NCI-H2171 treated with DMSO at 0.1 percent for 48 hours (cell line): Measurements from ENCODE around the gene SLC39A13.
A peak's percentile ranks its signal among the peaks of the same experiment; 100 is the strongest.

Experiments used
- DNase-seq: peaks from one replicate; lab custom pipeline; 2025; lab: John Stamatoyannopoulos, UW

Gene SLC39A13

DNA sequence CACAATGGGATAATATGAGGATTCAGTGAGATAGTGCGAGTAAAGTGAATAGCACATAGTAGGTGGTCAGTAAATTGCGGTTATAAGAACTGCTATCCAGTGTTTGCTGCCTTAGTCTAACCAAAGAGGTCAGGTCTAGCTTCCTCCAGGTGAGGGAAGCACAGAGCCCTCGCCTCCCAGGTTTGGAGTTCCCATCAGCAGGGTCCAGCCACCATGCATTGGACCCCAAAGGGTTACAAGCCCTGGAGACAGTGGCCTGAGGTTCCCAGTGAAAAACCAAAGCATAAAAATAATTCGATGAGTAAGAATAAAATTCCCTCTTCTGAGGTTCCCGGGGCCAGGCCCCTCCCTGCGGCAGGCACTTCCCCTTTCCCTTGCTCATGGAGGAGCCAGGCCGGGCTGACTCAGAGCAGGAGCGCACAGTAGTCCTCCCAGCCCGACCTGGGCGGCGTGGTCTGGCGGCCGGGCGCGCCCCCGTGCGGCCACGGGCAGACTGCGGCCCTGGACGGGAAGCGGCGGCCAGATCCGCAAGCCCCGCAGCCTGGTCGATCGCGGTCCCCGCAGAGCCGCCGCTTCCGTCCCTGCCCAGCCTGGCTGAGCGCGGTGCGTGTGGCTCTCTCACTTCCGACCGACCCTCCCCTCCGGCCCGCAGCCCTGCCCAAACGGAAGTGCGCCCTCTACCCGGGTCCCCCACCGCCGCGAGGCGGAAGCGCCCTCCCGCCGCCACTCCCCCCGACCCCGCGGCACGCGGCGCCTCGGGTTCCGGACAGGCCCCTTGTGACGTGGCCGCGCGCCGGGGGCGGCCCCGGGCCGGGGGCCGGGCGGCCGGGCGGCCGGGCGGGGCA is at the start of gene SLC39A13:
TSS of gene SLC39A13 (plus strand) at position 845 of the 845 bp plus-strand sequence. CDS start 1,505 bp downstream, outside the sequence.
- DNase-seq, result peak; percentile 89

DNA sequence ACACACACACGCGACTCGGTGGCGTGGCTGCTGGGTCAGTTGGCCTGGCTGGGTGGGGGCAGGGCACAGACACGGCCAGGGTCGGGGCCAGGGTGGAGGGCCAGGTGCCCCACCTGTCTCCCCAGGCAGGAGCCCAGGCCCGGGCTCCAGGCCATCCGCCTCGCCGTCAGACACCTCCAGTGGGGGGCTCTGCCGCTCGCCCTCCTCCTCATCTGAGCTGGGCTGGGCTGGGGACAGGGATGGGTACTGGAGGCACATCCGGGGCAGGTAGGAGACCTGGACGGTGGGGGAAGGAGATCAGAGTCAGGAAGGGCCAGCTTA is 49.7 kb upstream of the SLC39A13 start:
- no peak for DNase-seq

DNA sequence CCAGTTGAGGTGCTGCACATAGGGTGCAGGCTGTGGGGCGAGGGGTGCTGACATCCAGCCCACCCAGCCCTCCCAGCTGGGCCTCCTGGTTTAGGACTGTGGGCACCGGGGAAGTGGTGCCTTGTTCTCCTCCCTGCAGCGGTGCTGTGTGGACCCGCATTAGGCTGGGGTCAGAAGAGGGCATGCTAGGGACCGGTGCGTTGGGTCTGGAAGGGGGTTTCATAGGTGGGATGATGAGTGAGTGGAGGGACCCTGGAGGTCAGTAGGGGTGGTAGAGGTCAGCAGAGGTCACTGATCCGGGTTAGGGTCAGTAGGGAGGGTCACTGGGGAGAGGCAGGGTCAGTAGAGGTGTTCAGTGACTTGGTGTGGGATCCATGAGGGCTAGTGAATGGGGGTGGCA is 49.2 kb upstream of the SLC39A13 start:
- DNase-seq, result no peak

DNA sequence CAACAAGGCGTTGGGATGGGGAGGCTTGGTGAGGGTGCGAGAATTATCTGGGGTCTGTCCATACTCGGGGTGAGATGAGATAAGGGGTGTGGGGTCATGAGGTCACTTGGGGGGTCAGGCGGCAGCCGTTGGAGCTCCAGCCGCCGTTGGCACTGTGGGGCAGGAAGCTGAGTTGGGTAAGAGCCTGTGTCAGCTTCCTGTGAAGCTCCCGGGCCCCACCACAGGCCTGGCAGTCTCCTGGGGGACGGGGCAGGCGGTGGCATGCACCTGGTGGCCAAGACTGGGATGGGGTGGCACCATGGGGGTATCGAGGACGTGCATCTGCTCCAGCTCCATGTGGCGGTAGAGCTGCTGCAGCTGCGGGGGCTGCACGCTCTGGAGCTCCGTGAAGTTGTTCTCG is 48.8 kb upstream of the SLC39A13 start:
- no peak for DNase-seq

DNA sequence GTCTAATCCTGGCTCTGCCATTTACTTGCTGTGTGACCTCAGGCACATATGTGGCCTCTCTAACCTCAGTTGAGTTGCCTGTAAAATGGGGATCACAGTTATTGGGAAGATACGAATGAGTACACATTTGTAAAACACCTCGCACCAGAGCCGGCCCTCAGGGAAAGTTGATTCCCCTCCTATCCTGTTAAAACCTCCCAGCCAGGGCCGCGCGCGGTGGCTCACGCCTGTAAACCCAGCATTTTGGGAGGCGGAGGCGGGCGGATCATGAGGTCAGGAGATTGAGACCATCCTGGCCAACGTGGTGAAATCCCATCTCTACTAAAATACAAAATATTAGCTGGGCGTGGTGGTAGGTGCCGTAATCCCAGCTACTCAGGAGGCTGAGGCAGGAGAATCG is 48.0 kb upstream of the SLC39A13 start:
- DNase-seq, result no peak

DNA sequence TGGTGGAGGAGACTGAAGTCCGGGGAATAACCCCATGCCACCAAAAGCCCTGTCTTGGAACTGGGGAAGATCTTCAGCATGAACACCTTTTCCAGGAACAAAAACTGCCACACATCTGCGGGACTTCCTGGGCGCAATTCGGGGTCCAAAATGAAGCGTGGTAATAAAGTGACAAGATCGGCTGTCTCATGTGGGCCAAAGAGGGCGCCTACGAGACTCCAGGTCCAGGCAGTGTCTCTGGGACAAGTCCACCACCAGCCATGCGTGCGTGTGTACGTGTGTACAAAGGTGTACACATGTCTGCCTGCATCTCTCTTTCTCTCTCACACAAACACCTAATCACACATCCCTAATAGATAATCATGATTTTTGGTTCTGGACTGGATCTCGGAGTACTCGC is 47.0 kb upstream of the SLC39A13 start:
- no peak for DNase-seq

DNA sequence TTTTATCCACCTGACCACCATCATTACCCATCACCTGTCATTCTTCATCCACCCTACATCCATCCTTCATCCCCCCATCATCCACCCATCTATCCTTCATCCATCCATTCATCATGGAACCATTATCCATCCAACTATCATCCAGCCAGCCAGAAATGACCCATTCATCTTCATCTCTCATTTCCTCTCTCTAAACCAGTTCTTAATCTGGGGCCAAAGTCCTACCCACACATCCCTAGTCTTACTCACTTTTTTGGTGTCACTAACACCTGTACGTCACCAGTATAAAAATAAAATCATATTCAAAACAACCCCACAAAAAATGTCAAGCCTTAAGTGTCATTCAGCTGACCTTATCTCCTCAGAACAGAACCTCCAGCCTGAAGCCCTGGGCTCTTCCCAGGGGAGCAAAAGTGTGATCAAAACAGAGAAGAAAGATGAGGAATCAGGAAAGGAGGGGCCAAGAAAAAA is 42.3 kb upstream of the SLC39A13 start:
- no peak for DNase-seq

DNA sequence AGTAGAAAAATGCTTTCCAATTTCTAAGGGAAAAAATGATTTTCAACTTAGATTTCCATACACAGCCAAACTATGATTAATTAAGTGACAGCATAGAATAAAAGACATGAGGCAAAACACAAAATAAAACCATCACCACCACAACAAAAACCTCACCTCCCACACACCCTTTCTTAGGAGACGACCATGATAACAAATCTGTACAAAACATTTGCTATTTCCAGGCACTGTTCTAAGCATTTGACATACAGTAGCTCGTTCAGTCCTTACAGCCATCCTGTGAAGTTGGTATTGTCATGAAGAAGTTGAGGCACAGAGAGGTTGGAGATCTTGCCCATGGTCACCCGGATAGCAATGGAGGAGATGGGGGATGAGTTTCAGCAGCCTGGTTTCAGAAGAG is 38.7 kb upstream of the SLC39A13 start:
- DNase-seq, result no peak

DNA sequence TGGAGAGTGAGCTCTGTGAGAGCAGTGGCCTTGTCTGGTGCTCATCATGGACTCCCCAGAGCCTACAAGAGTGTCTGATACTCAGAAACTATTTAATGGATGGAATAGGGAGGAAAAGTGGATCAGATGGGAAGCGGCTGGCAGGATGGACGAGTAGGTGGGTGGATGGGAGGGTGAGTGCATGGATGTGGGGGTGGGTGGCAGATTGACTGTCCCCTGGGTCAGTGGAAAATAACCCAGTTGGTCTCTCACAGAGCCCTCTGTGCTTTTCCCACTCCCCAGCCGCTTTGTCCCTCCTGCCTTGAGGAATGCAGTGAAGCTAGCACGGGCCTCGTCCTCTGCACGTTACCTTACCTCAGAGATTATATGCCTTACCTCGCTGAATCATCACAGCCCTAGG is 36.0 kb upstream of the SLC39A13 start:
- no peak for DNase-seq

DNA sequence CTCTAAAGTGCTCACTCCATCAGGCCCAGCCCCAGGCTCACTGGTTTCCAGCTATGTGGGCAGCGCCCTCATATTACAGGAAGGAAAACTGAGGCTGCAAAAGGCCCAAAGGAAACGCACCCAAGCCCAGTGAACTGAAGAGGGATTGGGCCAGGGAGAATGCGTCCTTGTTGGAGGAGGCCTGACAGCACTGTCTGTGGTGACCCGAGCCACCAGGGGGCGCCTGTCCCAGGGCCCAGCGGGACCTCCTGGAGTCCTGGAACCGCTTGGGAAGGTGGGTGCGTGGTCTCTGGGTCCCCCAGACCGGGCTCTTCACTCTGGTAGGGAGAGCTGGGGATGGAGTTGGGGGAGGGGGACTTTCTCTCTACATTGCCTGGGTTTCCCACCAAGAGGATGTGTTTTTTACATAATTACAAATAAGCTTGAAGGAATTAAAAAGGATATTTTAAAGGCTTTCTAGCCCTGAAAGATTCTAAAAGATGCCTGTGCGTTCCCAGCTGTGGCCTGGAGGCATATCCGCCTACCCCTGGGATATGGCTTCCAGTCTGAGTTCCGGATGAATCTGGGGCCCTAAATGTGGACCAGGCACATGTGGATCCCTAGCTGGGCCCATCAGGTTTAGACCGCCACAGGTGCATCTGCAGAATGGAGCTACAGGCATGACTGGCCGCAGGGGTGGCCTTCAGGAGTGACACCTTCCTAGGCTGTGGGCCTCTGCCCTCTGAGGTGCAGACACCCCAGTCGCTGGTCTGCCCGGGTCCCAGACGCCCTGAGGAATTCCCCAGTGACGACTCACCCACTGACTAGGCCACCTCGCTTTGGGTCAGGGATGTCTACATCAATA is 34.3 kb upstream of the SLC39A13 start:
- DNase-seq, result peak; percentile 27

DNA sequence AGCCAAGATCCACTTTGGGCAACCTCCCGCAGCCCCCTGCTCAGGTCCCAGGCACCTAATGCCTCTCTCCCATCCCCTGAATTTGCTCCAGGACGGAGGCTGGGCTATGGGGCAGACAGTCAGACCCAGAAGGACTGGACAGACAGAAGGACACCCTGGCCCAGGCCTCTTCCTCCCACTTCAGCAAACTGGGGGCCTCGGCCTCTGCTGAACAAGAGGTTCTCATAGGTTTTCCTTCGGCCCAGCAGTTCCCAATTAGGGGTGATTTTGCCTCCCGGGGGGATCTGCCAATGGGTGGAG is 33.7 kb upstream of the SLC39A13 start:
- no peak for DNase-seq

DNA sequence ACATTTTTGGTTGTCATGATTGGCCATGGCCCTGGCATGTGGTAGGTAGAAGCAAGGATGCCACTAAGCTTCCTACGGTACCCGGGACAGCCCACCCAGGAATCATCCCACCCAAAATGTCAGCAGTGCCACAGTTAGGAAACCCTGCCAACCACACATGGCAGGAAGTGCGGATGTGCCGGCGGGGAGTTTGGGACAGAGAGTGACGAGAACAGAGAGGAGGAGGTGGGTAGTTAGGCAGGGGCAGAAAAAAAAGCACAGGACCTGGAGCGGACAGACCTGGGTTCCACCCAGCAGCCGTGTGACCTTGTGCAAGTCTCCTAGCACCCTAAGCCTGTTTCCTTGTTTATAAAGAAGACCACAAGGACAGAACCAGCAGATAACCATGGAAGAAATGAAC is 33.4 kb upstream of the SLC39A13 start:
- no peak for DNase-seq

DNA sequence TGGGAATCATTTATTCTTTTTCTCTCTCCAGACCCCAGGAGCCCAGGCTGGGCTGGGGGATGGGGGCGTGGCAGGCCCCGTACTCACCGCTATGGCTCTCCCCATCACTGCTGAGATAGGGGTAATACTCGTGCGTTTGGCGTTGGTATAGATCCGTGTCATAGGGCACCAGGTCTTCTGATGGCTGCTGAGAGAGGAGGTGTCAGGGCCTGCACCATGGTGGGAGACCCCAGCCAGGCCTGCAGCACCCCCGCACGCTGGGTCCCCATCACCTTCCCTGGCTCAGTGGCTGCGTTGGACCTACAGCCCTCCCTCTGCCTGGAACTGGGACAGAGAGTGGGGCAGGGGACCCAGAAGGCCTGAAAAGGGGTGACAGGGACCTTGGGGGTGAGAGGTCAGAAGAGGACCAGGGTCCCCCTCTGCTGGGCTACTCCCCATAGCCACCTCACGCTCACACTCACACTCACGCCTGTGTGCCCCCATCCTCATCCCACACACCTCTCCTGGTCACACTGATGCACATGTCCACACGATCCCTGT is 32.8 kb upstream of the SLC39A13 start:
- DNase-seq, result no peak

DNA sequence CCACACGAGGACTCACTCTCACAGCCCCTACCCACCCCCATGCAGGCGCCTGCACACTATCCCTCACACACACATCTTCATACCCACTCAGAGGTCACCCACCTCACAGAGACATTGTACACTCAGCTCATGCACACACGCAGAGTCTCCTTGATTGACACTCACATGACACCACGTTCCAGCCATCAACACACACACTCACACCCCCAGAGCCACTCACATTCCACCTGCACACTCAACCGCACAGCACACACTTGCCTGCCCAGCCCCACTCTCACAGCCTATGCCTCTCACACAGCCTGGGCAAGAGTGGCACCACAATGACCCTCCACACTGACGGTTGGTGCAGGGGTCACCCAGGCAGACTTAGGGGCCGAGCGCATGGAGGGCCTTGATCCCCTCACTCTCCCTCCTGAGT is 32.3 kb upstream of the SLC39A13 start:
- DNase-seq, result no peak

DNA sequence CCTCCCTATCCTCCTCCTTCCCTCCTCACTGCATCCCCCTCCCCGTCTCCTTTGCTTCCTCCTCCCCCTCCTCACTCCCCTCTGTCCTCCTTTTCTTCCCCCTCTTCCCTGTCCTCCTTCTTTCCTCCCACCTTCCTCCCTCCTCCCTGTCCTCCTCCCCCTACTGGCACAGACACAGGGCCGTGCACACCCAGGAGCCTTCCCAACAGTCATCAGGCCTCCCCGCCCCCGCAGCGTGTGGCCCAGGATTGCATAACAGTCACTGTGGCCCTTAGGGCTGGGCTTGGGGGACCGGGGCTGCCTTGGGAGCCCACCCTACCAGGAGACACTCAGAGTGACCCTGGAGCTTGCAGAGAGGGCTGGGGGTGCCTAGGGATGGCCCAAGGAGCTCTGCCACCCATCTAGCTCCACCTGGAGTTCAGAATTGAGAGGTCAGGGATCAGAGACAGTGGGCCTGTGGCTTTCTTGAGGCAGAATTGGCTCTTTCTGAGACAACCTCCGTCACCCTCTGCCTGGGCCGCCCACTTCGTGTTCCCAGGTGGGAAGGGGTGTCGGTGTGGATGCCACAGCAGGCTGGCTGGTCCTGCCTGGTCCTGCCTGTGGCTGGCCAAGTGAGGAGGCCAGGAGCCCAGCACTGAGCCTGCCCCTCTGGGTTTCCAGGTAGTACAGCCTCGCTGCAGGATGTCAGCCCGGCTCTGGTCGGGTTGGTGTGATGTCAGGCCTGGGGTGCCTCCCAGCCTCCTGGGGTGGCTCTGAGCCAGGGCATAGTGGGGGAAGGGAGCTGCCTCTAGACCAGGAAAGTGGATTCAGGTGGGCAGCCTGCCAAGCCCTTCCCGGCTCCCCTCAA is 31.6 kb upstream of the SLC39A13 start:
- DNase-seq, result no peak

DNA sequence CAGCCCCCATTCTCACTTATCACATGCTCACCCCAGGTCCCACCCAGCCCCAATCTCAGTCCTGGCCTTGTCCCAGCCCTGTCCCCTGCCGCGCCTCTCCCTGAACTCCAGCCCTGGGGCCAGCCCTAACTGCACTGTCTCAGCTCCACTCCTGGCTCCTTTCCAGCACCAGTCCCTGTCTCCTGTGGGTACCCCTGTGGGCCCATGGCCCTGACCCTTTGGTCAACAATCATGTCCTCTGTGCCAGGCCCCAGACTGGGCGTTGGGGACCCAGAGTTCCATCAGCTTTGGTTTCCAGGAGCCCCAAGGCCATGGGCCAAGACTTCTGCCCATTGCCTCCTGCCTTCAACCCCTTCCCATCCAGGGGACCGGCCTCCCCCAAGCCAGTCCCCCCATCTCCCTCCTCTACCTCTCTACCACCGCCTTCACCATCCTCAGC is 30.8 kb upstream of the SLC39A13 start:
- DNase-seq, result no peak

DNA sequence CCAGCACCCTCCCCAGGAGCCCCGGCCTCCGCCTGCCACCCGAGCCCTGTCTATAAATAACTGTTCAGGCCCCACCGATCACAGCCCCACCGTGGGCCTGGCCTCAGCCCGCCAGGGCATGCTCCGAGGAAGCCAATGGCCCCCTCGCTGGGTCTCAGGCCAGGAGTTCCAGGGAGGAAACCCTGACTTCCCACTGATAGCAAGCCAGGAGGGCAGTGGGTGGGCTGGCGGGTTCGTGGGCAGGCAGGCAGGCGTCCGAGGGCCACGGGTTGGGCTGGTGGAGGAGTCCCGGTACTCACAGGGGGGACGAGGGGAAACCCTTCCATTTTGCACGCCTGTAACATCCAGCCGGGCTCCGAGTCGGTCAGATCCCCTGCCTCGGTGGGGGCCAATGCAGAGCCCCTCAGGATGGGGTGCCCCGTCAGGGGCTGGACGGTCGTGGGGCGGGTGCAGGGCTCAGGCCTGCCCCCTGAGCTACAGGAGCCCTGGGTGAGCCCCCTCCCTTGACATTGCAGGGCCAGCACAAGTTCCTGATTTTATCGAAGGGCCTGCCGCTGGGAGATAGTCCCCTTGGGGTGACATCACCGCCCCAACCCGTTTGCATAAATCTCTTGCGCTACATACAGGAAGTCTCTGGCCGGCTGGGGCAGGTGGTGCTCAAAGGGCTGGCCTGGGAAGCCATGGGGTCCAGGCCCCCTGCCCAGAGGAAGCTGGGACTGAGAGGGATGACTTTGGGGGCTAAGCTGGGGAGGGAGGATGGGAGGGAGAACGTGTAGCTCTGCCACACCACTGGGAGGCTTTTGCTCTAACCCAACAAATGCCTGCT is 30.2 kb upstream of the SLC39A13 start, which contains the start of gene SPI1:
TSS of gene SPI1 (minus strand) at position 538 of the 826 bp plus-strand sequence. CDS start at position 344, 194 bp downstream.
- DNase-seq, result no peak

DNA sequence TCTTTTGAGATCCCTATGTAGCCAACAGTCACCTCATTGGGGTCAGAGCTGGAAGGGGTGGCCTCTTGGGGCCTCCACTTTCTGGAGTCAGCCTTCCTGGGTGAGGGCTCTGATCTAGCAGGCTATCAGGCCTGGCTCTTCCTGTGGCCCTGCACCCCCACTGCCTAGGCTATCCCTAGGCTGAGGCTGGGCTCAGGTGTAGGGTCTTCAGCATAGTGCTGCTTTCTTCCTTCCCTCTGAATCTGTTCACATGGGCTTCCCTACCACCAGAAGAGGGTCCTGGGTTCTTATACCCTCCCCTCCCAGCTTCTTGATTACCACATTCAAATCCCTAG is 29.6 kb upstream of the SLC39A13 start:
- no peak for DNase-seq

DNA sequence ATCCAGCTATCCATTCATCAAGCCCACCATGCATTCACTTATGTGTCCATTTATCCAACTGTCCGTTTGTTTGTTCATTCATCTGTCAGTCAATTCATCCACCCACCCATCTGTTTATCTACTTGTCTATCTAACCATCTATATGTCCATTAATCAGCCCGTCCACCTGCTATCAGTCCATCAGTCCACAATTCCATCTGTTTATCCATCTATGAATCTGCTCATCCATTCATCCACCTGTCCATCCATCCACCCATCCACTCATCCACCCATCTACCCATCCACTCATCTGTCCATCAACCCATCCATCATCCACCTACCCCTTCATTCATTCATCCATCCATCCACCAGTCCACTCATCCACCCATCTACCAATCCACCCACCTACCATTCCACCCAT is 29.1 kb upstream of the SLC39A13 start:
- no peak for DNase-seq

DNA sequence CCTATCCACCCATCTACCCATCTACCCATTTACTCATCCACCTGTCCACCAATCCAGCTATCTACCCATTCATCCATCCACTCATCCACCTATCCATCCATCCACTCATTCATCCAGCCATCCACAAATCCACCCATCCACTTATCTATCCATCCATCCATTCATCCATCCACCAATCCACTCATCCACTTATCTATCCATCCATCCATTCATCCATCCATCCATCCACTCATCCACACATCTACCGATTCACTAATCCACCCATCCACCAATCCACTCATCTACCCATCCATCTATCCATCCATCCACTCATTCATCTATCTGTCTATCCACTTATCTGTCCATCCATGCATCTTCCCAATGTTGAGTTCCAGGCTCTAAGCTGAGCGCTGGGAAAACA is 28.3 kb upstream of the SLC39A13 start:
- no peak for DNase-seq

DNA sequence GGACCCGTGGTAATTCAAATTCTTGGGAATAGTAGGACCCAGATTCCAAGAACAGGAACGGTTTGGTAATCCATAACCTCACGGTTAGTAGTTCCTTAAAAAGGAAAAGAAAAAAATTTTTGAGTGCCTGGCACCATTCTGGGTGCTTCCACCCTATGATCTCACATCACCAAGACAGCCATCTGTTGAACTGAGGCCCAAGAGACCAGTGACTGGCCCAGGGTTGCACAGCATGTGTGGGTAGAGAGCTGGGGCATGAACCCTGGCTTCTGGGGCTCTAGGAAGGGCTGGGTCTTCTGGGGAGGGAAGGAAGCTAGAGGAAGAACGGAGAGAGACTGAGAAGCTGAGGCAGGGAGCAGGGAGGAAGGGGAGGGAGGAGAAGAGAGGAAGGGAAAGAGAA is 25.3 kb upstream of the SLC39A13 start:
- DNase-seq, result no peak
